ENCODE measurements around the gene MEGF11.

DNA sequence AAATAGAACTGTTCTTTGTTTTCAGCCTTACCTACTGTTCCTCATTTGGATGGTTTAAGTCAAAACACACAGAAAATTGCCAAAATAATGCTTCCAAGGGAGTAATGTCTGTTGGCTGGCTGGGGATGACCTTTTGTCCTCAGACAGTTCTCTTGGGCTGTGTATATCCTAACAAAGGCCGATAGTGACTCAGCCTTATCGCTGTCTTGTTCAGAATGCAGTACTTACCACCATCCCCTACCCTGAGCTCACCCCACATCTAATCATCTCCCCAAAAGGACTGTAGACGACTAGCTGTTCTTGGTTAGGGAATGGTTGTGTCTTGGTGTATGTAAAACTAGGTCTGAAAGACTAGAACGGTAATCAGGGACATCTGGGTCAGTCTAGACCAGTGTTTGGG lies 349.2 kb downstream of the MEGF11 start:
- TF ChIP-seq, protein P1, sequence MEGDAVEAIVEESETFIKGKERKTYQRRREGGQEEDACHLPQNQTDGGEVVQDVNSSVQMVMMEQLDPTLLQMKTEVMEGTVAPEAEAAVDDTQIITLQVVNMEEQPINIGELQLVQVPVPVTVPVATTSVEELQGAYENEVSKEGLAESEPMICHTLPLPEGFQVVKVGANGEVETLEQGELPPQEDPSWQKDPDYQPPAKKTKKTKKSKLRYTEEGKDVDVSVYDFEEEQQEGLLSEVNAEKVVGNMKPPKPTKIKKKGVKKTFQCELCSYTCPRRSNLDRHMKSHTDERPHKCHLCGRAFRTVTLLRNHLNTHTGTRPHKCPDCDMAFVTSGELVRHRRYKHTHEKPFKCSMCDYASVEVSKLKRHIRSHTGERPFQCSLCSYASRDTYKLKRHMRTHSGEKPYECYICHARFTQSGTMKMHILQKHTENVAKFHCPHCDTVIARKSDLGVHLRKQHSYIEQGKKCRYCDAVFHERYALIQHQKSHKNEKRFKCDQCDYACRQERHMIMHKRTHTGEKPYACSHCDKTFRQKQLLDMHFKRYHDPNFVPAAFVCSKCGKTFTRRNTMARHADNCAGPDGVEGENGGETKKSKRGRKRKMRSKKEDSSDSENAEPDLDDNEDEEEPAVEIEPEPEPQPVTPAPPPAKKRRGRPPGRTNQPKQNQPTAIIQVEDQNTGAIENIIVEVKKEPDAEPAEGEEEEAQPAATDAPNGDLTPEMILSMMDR (IDR thresholded peaks at IDR 0.05), result no peak
- no peak for TF ChIP-seq POLR2A (IDR thresholded peaks at IDR 0.05)
